H1 (cell line): ENCODE data around the gene LCAT. TPM values are rescaled to one million over a fixed set of nuclear protein-coding genes. Genes with fewer than 3 reads are reported as not detected.

ENCODE experiments used
- CTCF ChIA-PET: fragments of 300-600 bp; sonication (Branson Sonifier 250); formaldehyde crosslinking; loops from one replicate; lab custom pipeline; 2021; ENCODE audit not compliant: partially characterized antibody; lab: Charles Lee
- POLR2A ChIA-PET: fragments of 300-600 bp; sonication (Branson Sonifier 250); formaldehyde crosslinking; loops from one replicate; lab custom pipeline; 2021; ENCODE audit warnings: inconsistent platforms; ENCODE audit not compliant: partially characterized antibody; lab: Charles Lee
- DNase-seq, 2 experiments: peaks; one replicate each; pipeline versions ENCODE4 v3.0.0 to v3.0.0-alpha.2; 2010 to 2022; ENCODE audit warnings: low spot score in 2 of 2, low read depth in 1 of 2, mixed read lengths in 1 of 2
- FAIRE-seq: peaks from 2 replicates; lab custom pipeline; 2011; peaks lifted over from hg19 to GRCh38; lab: Jason Lieb, UNC
- H2AFZ ChIP-seq: 2 replicates; pipeline ENCODE4 v1.8.1; 2012; ENCODE audit warnings: low read length, inconsistent platforms
- H2AK5ac ChIP-seq: 2 replicates; pipeline ENCODE4 v1.6.1; 2013; ENCODE audit warnings: low read depth, low read length
- H2BK120ac ChIP-seq: replicated peaks from 2 replicates; pipeline ENCODE3; 2013; ENCODE audit warnings: low read depth, low read length, inconsistent platforms
- H2BK12ac ChIP-seq: 2 replicates; pipeline ENCODE4 v1.6.1; 2013; ENCODE audit warnings: low read depth, low read length
- H2BK15ac ChIP-seq: 2 replicates; pipeline ENCODE4 v1.6.1; 2013; ENCODE audit warnings: low read length
- H2BK20ac ChIP-seq: 2 replicates; pipeline ENCODE4 v1.6.1; 2013; ENCODE audit warnings: low read length
- H2BK5ac ChIP-seq: 2 replicates; pipeline ENCODE4 v1.6.1; 2013; ENCODE audit warnings: low read depth, low read length
- H3K14ac ChIP-seq: 2 replicates; pipeline ENCODE4 v1.6.1; 2013; ENCODE audit warnings: inconsistent platforms; ENCODE audit not compliant: insufficient read length
- H3K18ac ChIP-seq: 2 replicates; pipeline ENCODE4 v1.6.1; 2013; ENCODE audit warnings: low read length; ENCODE audit errors: extremely low read depth
- H3K23ac ChIP-seq: 2 replicates; pipeline ENCODE4 v1.6.1; 2013; ENCODE audit warnings: inconsistent platforms; ENCODE audit not compliant: insufficient read length
- H3K23me2 ChIP-seq: 2 replicates; pipeline ENCODE4 v1.6.1; 2013; ENCODE audit warnings: low read depth, low read length
- H3K27ac ChIP-seq: 2 replicates; pipeline ENCODE4 v1.6.1; 2011; ENCODE audit warnings: low read depth, low read length, inconsistent platforms
- H3K27me3 ChIP-seq, 4 experiments: replicated peaks in 1 of 4; 1 replicate in 1 of 4; 2 replicates in 3 of 4; pipeline versions ENCODE4 v1.6.1 to v1.8.1; 2011 to 2013; ENCODE audit warnings: low read length in 3 of 4, mild to moderate bottlenecking in 3 of 4, inconsistent platforms in 2 of 4, mixed read lengths in 2 of 4, moderate library complexity in 1 of 4; ENCODE audit not compliant: control insufficient read depth in 3 of 4, insufficient read depth in 3 of 4; ENCODE audit errors: extremely low read depth in 1 of 4
- H3K36me3 ChIP-seq, 4 experiments: 2 replicates each; pipeline versions ENCODE4 v1.6.1 to v1.8.1; 2011 to 2013; ENCODE audit warnings: mild to moderate bottlenecking in 4 of 4, low read length in 3 of 4, moderate library complexity in 2 of 4, control low read depth in 1 of 4, inconsistent platforms in 1 of 4; ENCODE audit not compliant: insufficient read depth in 4 of 4, control insufficient read depth in 2 of 4
- H3K4ac ChIP-seq: replicated peaks from 2 replicates; pipeline ENCODE3; 2013; ENCODE audit warnings: low read length, low read depth, mixed read lengths, inconsistent platforms; ENCODE audit not compliant: insufficient read length
- H3K4me1 ChIP-seq, 4 experiments: replicated peaks in 1 of 4; 1 replicate in 1 of 4; 2 replicates in 3 of 4; pipeline versions ENCODE4 v1.6.1 to v1.8.1; 2011 to 2013; ENCODE audit warnings: low read length in 3 of 4, inconsistent platforms in 2 of 4, mixed read lengths in 1 of 4; ENCODE audit not compliant: insufficient read depth in 4 of 4, control insufficient read depth in 3 of 4
- H3K4me2 ChIP-seq, 2 experiments: 2 replicates each; pipeline versions ENCODE4 v1.6.1 to v1.8.1; 2011 to 2013; ENCODE audit warnings: low read depth in 2 of 2, low read length in 2 of 2, control low read depth in 1 of 2, inconsistent platforms in 1 of 2, mild to moderate bottlenecking in 1 of 2; ENCODE audit not compliant: insufficient read depth in 1 of 2
- H3K4me3 ChIP-seq, 4 experiments: fragments of 200-600, 300-600 bp in 1 of 4; sonication (generic), shearing (Covaris generic), sonication (Bioruptor Twin) in 1 of 4; 2 replicates each; pipeline versions ENCODE4 v1.5.1 to v1.8.1; 2011 to 2016; ENCODE audit warnings: low read length in 4 of 4, low read depth in 3 of 4, control low read depth in 2 of 4, inconsistent platforms in 2 of 4, mild to moderate bottlenecking in 2 of 4, mixed read lengths in 1 of 4, moderate library complexity in 1 of 4; ENCODE audit not compliant: insufficient read depth in 2 of 4; ENCODE audit errors: extremely low read depth in 1 of 4
- H3K56ac ChIP-seq: replicated peaks from 2 replicates; pipeline ENCODE3; 2013; ENCODE audit warnings: low read depth, mild to moderate bottlenecking, mixed read lengths, low read length, inconsistent platforms; ENCODE audit not compliant: insufficient read length
- H3K79me1 ChIP-seq: 2 replicates; pipeline ENCODE4 v1.6.1; 2013; ENCODE audit warnings: low read depth, low read length, control low read depth
- H3K79me2 ChIP-seq, 2 experiments: 2 replicates each; pipeline versions ENCODE4 v1.6.1 to v1.8.1; 2012 to 2013; ENCODE audit warnings: low read length in 2 of 2, mild to moderate bottlenecking in 2 of 2, inconsistent platforms in 1 of 2; ENCODE audit not compliant: insufficient read depth in 2 of 2, control insufficient read depth in 1 of 2
- H3K9ac ChIP-seq, 4 experiments: replicated peaks in 1 of 4; 1 replicate in 1 of 4; 2 replicates in 3 of 4; pipeline versions ENCODE4 v1.6.1 to v1.8.1; 2011 to 2013; ENCODE audit warnings: low read depth in 3 of 4, low read length in 3 of 4, control low read depth in 2 of 4, mild to moderate bottlenecking in 2 of 4, moderate library complexity in 2 of 4, inconsistent platforms in 1 of 4; ENCODE audit errors: extremely low read depth in 1 of 4
- H3K9me3 ChIP-seq, 2 experiments: 2 replicates each; pipeline versions ENCODE4 v1.6.1 to v1.8.1; 2012 to 2013; ENCODE audit warnings: mild to moderate bottlenecking in 2 of 2, moderate library complexity in 2 of 2, control low read depth in 1 of 2, inconsistent platforms in 1 of 2, low read depth in 1 of 2, low read length in 1 of 2, mixed read lengths in 1 of 2; ENCODE audit not compliant: insufficient read depth in 2 of 2
- H4K20me1 ChIP-seq, 2 experiments: replicated peaks in 1 of 2; 2 replicates each; pipeline versions ENCODE3 to v1.8.1; 2011 to 2013; ENCODE audit warnings: inconsistent platforms in 2 of 2, low read length in 2 of 2, mild to moderate bottlenecking in 1 of 2; ENCODE audit not compliant: insufficient read depth in 2 of 2, control insufficient read depth in 1 of 2
- H4K5ac ChIP-seq: 2 replicates; pipeline ENCODE4 v1.6.1; 2013; ENCODE audit warnings: low read length, low read depth, mixed read lengths, inconsistent platforms; ENCODE audit not compliant: insufficient read length
- H4K8ac ChIP-seq: 2 replicates; pipeline ENCODE4 v1.8.0; 2013; ENCODE audit warnings: mild to moderate bottlenecking, moderate library complexity, low read length, inconsistent platforms; ENCODE audit not compliant: insufficient read depth; ENCODE audit errors: extremely low read depth
- H4K91ac ChIP-seq: replicated peaks from 2 replicates; pipeline ENCODE3; 2013; ENCODE audit warnings: low read length, mixed read lengths, inconsistent platforms; ENCODE audit not compliant: insufficient read length
- BCL11A ChIP-seq, 2 experiments: IDR thresholded peaks; one replicate each; pipeline ENCODE4 v1.6.1; 2011; ENCODE audit warnings: low read depth in 2 of 2, low read length in 2 of 2, mild to moderate bottlenecking in 2 of 2
- BRCA1 ChIP-seq: IDR thresholded peaks from 2 replicates; pipeline ENCODE4 v1.6.1; 2012; ENCODE audit warnings: low read depth, low read length, improper control_type of control experiment
- CBX5 ChIP-seq: fragments of 300-800, 300-1000 bp; sonication (generic); IDR thresholded peaks from 2 replicates; pipeline ENCODE4 v1.7.1; 2016; ENCODE audit warnings: antibody characterized with exemption, low read length, low read depth
- MAFK ChIP-seq: IDR thresholded peaks from 2 replicates; pipeline ENCODE4 v1.6.1; 2012; ENCODE audit warnings: low read depth, mild to moderate bottlenecking, improper control_type of control experiment, low read length
- RNF2 ChIP-seq: fragments of 200-900, 300-1000 bp; sonication (generic); IDR thresholded peaks from 2 replicates; pipeline ENCODE4 v1.7.1; 2016; ENCODE audit warnings: borderline replicate concordance, low read depth, mild to moderate bottlenecking, antibody characterized with exemption, low read length; ENCODE audit not compliant: poor library complexity, severe bottlenecking; ENCODE audit errors: missing control alignments
- RXRA ChIP-seq: IDR thresholded peaks from 2 replicates; pipeline ENCODE4 v1.6.1; 2011; ENCODE audit warnings: low read depth, mild to moderate bottlenecking, low read length, moderate library complexity; ENCODE audit not compliant: insufficient read depth
- YY1 ChIP-seq: IDR thresholded peaks from 2 replicates; pipeline ENCODE4 v1.6.1; 2011; ENCODE audit warnings: low read depth, mild to moderate bottlenecking, low read length
- WGBS, 2 experiments: shearing (Covaris generic) in 1 of 2; methylation state at CpG; one replicate each; pipeline versions ENCODE4 v1.1.6 to v1.1.7; 2013 to 2015; ENCODE audit warnings: low lambda C conversion rate in 2 of 2, mixed read lengths in 2 of 2, inconsistent platforms in 1 of 2, low coverage in 1 of 2, missing lambda C conversion rate in 1 of 2; ENCODE audit not compliant: insufficient replicate concordance in 2 of 2, insufficient coverage in 1 of 2, insufficient read length in 1 of 2; ENCODE audit errors: extremely low coverage in 1 of 2, missing lambda C conversion rate in 1 of 2; 5-methylcytosine and 5-hydroxymethylcytosine counted together
- polyA plus RNA-seq, 7 experiments: library from polyadenylated mRNA; depleted of rRNA in 3 of 7; stranded (reverse) in 5 of 7; unstranded in 2 of 7; fragments of >200 nt in 5 of 7; fragments of 200-250 nt in 2 of 7; gene quantifications; 1 replicate in 5 of 7; 2 replicates in 1 of 7; 4 replicates in 1 of 7; pipeline versions ENCODE4 v1.2.1 to v1.2.3, GENCODE V29; 2011 to 2013; ENCODE audit warnings: missing spikeins in 2 of 7, mixed read lengths in 2 of 7
- total RNA-seq: library from RNA; stranded (reverse); fragmentation: NEBNext Ultra II Directional; extraction: Animal tissue kit (Norgen Biotek cat#: 25700); gene quantifications from 2 replicates; pipeline ENCODE4 v1.2.1, GENCODE V29; 2021

The LCAT gene
- total and polyA plus RNA-seq, 2 of the 8 experiments (the other 6 are each of a cell fraction or from before 2014, with no cell fraction given) = 9.4 to 19.6 TPM

DNA sequence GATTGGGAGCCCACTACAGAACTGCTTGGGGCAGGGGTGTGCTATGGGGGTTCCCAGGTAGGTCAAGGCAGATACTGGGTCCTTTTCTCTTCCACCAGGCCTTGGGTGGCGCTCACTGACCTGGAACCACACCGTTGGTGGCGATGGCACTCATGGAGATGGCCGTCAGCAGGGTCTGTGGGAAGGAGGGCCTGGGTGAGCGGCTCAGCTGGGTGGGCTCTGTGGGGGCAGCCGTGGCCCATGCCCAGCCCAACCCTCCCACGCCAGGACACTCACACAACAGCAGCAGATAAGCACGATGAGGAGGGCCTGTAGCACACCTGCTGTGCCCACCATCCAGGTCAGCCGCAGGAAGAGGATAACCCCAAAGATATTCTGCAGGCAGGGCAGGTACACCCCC, 13.7 kb upstream of the LCAT start:
- H3K14ac ChIP-seq = no peak overlapping the region
- H4K20me1 ChIP-seq = peaks cover 4 to 18% of the 10 kb centered on the region in 2 experiments
- no peaks in the 10 kb centered on the region for H3K79me1 ChIP-seq
- 88% methylated on average over 8 of the region's 9 CpGs; no CpG with 5 or more reads in 1 of the 2 experiments for WGBS, 2 experiments
- H3K27ac ChIP-seq = no peak overlapping the region
- no peak overlapping the region for H2BK120ac ChIP-seq
- no peak overlapping the region for H2BK12ac ChIP-seq
- H2BK15ac ChIP-seq = no peak overlapping the region
- no peak overlapping the region for H3K56ac ChIP-seq
- H2BK20ac ChIP-seq = no peak overlapping the region
- no peak overlapping the region for H4K8ac ChIP-seq
- FAIRE-seq = no peak
- no peaks in the 10 kb centered on the region for H3K27me3 ChIP-seq
- H3K79me2 ChIP-seq = no peaks in the 10 kb centered on the region
- no peak overlapping the region for H3K23ac ChIP-seq
- H3K4me3 ChIP-seq = no peak overlapping the region
- H3K9me3 ChIP-seq = no peaks in the 10 kb centered on the region
- POLR2A ChIA-PET = interaction anchor here (0.7 to 1.3 kb wide), 2 partner anchors 13 to 30 kb away, joined by 5 read pairs; partner anchors contain the start of gene LCAT
- no peak overlapping the region for H3K9ac ChIP-seq
- no peak overlapping the region for H3K4ac ChIP-seq
- no peak overlapping the region for H3K18ac ChIP-seq
- H3K36me3 ChIP-seq = peaks cover 4 to 34% (median 28%) of the 10 kb centered on the region in 4 experiments; a peak in 7 of 8 replicates
- TF ChIP-seq MAFK = no peak
- no peak for TF ChIP-seq RXRA
- no peak for TF ChIP-seq CBX5
- TF ChIP-seq RNF2 = no peak
- TF ChIP-seq BCL11A (IDR thresholded peaks at IDR 0.05; ENCODE audit: low read depth in 2 of 2, low read length in 2 of 2) = no peak
- TF ChIP-seq YY1 = no peak
- no peak for TF ChIP-seq BRCA1
- TF ChIP-seq, all 59 proteins: peak for 0
- CTCF ChIA-PET = interaction anchor here (1.7 kb wide), 1 partner anchor 83 kb away, joined by 4 read pairs; no protein-coding TSS in a partner anchor
- Histone ChIP-seq H4K91ac (no peak overlapping the region), H4K5ac (no peak overlapping the region), H3K23me2 (no peaks in the 10 kb centered on the region), H2BK5ac (no peak overlapping the region), H2AK5ac (no peak overlapping the region), H3K4me2 (no peak overlapping the region), H3K4me1 (no peaks in the 10 kb centered on the region), H2AFZ (no peak overlapping the region)
- DNase-seq = no peak
